Neural progenitor cell (in vitro differentiated cells): ENCODE measurements around the gene LDHD.

ENCODE experiments used
- EZH2 ChIP-seq: fragments of 200-600 bp; sonication (generic); IDR thresholded peaks from 2 replicates; pipeline ENCODE4 v1.6.1; 2017; ENCODE audit warnings: antibody characterized with exemption, mild to moderate bottlenecking, moderate library complexity
- EZH2phosphoT487 ChIP-seq: fragments of 200-600 bp; sonication (generic); IDR thresholded peaks from 2 replicates; pipeline ENCODE4 v1.6.1; 2017; ENCODE audit warnings: antibody characterized with exemption
- TF ChIP-seq, protein P1 (sequence below): fragments of 200-600 bp; sonication (generic); IDR thresholded peaks from 2 replicates; pipeline ENCODE4 v1.5.1; 2017; ENCODE audit warnings: antibody characterized with exemption, mild to moderate bottlenecking

DNA sequence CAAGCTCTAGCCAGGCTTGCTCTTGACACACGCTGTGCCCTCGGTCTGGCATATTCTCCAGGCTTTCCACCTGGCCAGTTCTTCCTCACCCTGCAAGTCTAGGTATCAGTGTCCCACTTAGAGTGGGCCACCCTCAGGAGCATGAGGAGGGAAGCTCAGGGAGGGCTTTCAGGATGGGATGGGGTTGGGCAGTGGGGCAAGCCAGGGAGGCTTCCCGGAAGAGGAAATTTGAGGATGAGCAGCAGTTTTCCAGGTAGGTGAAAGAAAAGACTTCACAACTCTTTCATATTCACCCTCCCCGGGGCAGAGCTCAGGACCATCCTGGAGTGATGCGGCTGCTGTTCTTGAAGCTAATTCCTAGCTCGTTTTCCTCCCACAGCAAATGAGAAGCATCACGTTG, 14.5 kb upstream of the LDHD start:
- TF ChIP-seq, protein P1, sequence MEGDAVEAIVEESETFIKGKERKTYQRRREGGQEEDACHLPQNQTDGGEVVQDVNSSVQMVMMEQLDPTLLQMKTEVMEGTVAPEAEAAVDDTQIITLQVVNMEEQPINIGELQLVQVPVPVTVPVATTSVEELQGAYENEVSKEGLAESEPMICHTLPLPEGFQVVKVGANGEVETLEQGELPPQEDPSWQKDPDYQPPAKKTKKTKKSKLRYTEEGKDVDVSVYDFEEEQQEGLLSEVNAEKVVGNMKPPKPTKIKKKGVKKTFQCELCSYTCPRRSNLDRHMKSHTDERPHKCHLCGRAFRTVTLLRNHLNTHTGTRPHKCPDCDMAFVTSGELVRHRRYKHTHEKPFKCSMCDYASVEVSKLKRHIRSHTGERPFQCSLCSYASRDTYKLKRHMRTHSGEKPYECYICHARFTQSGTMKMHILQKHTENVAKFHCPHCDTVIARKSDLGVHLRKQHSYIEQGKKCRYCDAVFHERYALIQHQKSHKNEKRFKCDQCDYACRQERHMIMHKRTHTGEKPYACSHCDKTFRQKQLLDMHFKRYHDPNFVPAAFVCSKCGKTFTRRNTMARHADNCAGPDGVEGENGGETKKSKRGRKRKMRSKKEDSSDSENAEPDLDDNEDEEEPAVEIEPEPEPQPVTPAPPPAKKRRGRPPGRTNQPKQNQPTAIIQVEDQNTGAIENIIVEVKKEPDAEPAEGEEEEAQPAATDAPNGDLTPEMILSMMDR = no peak
- TF ChIP-seq EZH2 (no peak), EZH2phosphoT487 (no peak)
